Measurements from ENCODE around the gene GALNT16. TPM values are rescaled to one million over a fixed set of nuclear protein-coding genes. Genes with fewer than 3 reads are reported as not detected.

The GALNT16 gene
- total RNA-seq, 4 donors from 2014 or later = 2.1 to 35.9 (median 11.5) TPM

GRCh38 chr14:69395929-69396328 lies 136.0 kb downstream of the GALNT16 start:
- Histone ChIP-seq H3K27ac (no peak overlapping the region), H3K27me3 (no peaks in the 10 kb centered on the region), H3K4me3 (no peak overlapping the region), H3K4me1 (peaks cover 14 to 17% of the 10 kb centered on the region in 2 donors), H3K36me3 (no peaks in the 10 kb centered on the region), H3K9me3 (no peaks in the 10 kb centered on the region)
- TF ChIP-seq POLR2A (IDR thresholded peaks at IDR 0.05) = no peak
- no peak for TF ChIP-seq CTCF (IDR thresholded peaks at IDR 0.05)
- intact Hi-C loops (cut with DNase I; ENCODE audit: low total_unique reads) = no loop called here
- no peak for DNase-seq

- Histone ChIP-seq H3K4me1 (peaks cover 14 to 17% of the 10 kb centered on the region in 2 donors), H3K36me3 (no peaks in the 10 kb centered on the region), H3K27me3 (no peaks in the 10 kb centered on the region), H3K27ac (peak within 1 kb of the TSS; percentile 87 to 88), H3K9me3 (no peaks in the 10 kb centered on the region), H3K4me3 (peak within 1 kb of the TSS; percentile 92 to 95)
- DNase-seq = peak; percentile 94 to 97
- TF ChIP-seq CTCF (IDR thresholded peaks at IDR 0.05) (peak in 1 of 4 experiments; percentile 12), POLR2A (IDR thresholded peaks at IDR 0.05) (peak; percentile 23 to 54)
- intact Hi-C loops (cut with DNase I; ENCODE audit: low total_unique reads) = no loop called here
Measured at GRCh38 chr14:69398053-69398817, 138.3 kb downstream of the GALNT16 start, which contains the start of the genes ERH and SLC39A9. Gene ERH (minus strand): TSS chr14:69398299. CDS start chr14:69398233, 66 bp downstream. Gene SLC39A9 (plus strand): TSS chr14:69398692. CDS start chr14:69399370, 678 bp downstream.

- peak overlapping the region; percentile 92 to 95 for H3K4me3 ChIP-seq
- intact Hi-C loops (cut with DNase I; ENCODE audit: low total_unique reads) = no loop called here
- DNase-seq = no peak
- peaks cover 14 to 17% of the 10 kb centered on the region in 2 donors for H3K4me1 ChIP-seq
- H3K27me3 ChIP-seq = no peaks in the 10 kb centered on the region
- H3K36me3 ChIP-seq = no peaks in the 10 kb centered on the region
- no peaks in the 10 kb centered on the region for H3K9me3 ChIP-seq
- TF ChIP-seq POLR2A (IDR thresholded peaks at IDR 0.05) (no peak), CTCF (IDR thresholded peaks at IDR 0.05) (no peak)
- peak overlapping the region; percentile 87 to 88 for H3K27ac ChIP-seq
Measured at GRCh38 chr14:69398818-69399210, 138.9 kb downstream of the GALNT16 start.

GRCh38 chr14:69399750-69400149 lies 139.8 kb downstream of the GALNT16 start:
- H3K9me3 ChIP-seq = no peaks in the 10 kb centered on the region
- no peak for DNase-seq
- no peaks in the 10 kb centered on the region for H3K27me3 ChIP-seq
- no peak overlapping the region for H3K27ac ChIP-seq
- no peaks in the 10 kb centered on the region for H3K36me3 ChIP-seq
- peak overlapping the region; percentile 92 to 95 for H3K4me3 ChIP-seq
- peaks cover 14 to 17% of the 10 kb centered on the region in 2 donors for H3K4me1 ChIP-seq
- intact Hi-C loops (cut with DNase I; ENCODE audit: low total_unique reads) = no loop called here
- no peak for TF ChIP-seq POLR2A (IDR thresholded peaks at IDR 0.05)
- no peak for TF ChIP-seq CTCF (IDR thresholded peaks at IDR 0.05)

- H3K27me3 ChIP-seq = no peaks in the 10 kb centered on the region
- H3K9me3 ChIP-seq = no peaks in the 10 kb centered on the region
- peak overlapping the region in 1 of 2 donors; percentile 95 for H3K4me3 ChIP-seq
- DNase-seq = no peak
- peaks cover 14 to 17% of the 10 kb centered on the region in 2 donors for H3K4me1 ChIP-seq
- TF ChIP-seq CTCF (IDR thresholded peaks at IDR 0.05) = no peak
- TF ChIP-seq POLR2A (IDR thresholded peaks at IDR 0.05) = no peak
- no peaks in the 10 kb centered on the region for H3K36me3 ChIP-seq
- no peak overlapping the region for H3K27ac ChIP-seq
- intact Hi-C loops (cut with DNase I; ENCODE audit: low total_unique reads) = no loop called here
Measured at GRCh38 chr14:69400154-69400553, 140.2 kb downstream of the GALNT16 start.
